ENCODE results near the gene XCL2. TPM values are rescaled to one million over a fixed set of nuclear protein-coding genes. Genes with fewer than 3 reads are reported as not detected.
"Not testable (repeated sequence)": the region's sequence is repeated elsewhere in the genome, so short reads cannot be mapped to it uniquely, and the experiment has no call there.

The XCL2 gene
- total RNA-seq, 2 donors from 2014 or later, result not detected

- H3K4me3 ChIP-seq, result no peak overlapping the region
- H3K27ac ChIP-seq, result no peak overlapping the region
- TF ChIP-seq CTCF (IDR thresholded peaks at IDR 0.05), result no peak
- DNase-seq (ENCODE audit: low spot score), result no peak
- no peaks in the 10 kb centered on the region for H3K4me1 ChIP-seq
- no peaks in the 10 kb centered on the region for H3K9me3 ChIP-seq
- no peaks in the 10 kb centered on the region for H3K36me3 ChIP-seq
- H3K27me3 ChIP-seq, result no peaks in the 10 kb centered on the region
Measured at GRCh38 chr1:168554603-168555483, 11.0 kb upstream of the XCL2 start.

- no peak for DNase-seq (ENCODE audit: low spot score)
- TF ChIP-seq CTCF (IDR thresholded peaks at IDR 0.05), result no peak
- H3K9me3 ChIP-seq, result no peaks in the 10 kb centered on the region
- H3K36me3 ChIP-seq, result no peaks in the 10 kb centered on the region
- H3K4me1 ChIP-seq, result no peaks in the 10 kb centered on the region
- H3K27ac ChIP-seq, result no peak overlapping the region
- H3K27me3 ChIP-seq, result no peaks in the 10 kb centered on the region
- H3K4me3 ChIP-seq, result no peak overlapping the region
Measured at GRCh38 chr1:168553680-168554553, 10.1 kb upstream of the XCL2 start.

GRCh38 chr1:168552961-168553360 is 9.2 kb upstream of the XCL2 start:
- Histone ChIP-seq H3K4me1 (no peaks in the 10 kb centered on the region), H3K36me3 (no peaks in the 10 kb centered on the region), H3K4me3 (no peak overlapping the region), H3K9me3 (no peaks in the 10 kb centered on the region), H3K27ac (no peak overlapping the region), H3K27me3 (no peaks in the 10 kb centered on the region)
- TF ChIP-seq CTCF (IDR thresholded peaks at IDR 0.05), result no peak
- DNase-seq (ENCODE audit: low spot score), result no peak

- no peak for DNase-seq (ENCODE audit: low spot score)
- TF ChIP-seq CTCF (IDR thresholded peaks at IDR 0.05), result no peak
- no peaks in the 10 kb centered on the region for H3K4me1 ChIP-seq
Measured at GRCh38 chr1:168551688-168552087, 7.9 kb upstream of the XCL2 start.

GRCh38 chr1:168550971-168551370 is 7.2 kb upstream of the XCL2 start:
- no peak for DNase-seq (ENCODE audit: low spot score)
- no peak for TF ChIP-seq CTCF (IDR thresholded peaks at IDR 0.05)
- H3K4me3 ChIP-seq, result no peak overlapping the region
- H3K27ac ChIP-seq, result no peak overlapping the region
- no peaks in the 10 kb centered on the region for H3K9me3 ChIP-seq
- no peaks in the 10 kb centered on the region for H3K27me3 ChIP-seq
- no peaks in the 10 kb centered on the region for H3K36me3 ChIP-seq
- no peaks in the 10 kb centered on the region for H3K4me1 ChIP-seq

More at GRCh38 chr1:168551688-168552087, 7.9 kb upstream of the XCL2 start:
- Histone ChIP-seq H3K4me3 (no peak overlapping the region), H3K9me3 (no peaks in the 10 kb centered on the region), H3K27me3 (no peaks in the 10 kb centered on the region), H3K36me3 (no peaks in the 10 kb centered on the region), H3K27ac (no peak overlapping the region)

- H3K9me3 ChIP-seq; H3K4me3 ChIP-seq; H3K27me3 ChIP-seq; H3K36me3 ChIP-seq; DNase-seq (ENCODE audit: low spot score); H3K27ac ChIP-seq; H3K4me1 ChIP-seq: not testable (repeated sequence)
Measured at GRCh38 chr1:168546553-168546895, 2.7 kb upstream of the XCL2 start.

Data from right atrium auricular region (tissue), 2 donors.